HG03045 (cell line): Measurements from ENCODE around the gene KLF12.
A peak's percentile ranks its signal among the peaks of the same experiment; 100 is the strongest.

Experiments used
- ATAC-seq: cut with Tn5 transposase; IDR thresholded peaks from one replicate; pipeline ENCODE4 v1.9.1; 2021; ENCODE audit warnings: mild to moderate bottlenecking, moderate library complexity; ENCODE audit not compliant: unreplicated experiment

The KLF12 gene

GRCh38 chr13:74135326-74136083, 1.3 kb upstream of the KLF12 start:
- peak; percentile 51 for ATAC-seq

GRCh38 chr13:74134777-74135325, 647 bp upstream of the KLF12 start:
- peak; percentile 35 for ATAC-seq

DNA sequence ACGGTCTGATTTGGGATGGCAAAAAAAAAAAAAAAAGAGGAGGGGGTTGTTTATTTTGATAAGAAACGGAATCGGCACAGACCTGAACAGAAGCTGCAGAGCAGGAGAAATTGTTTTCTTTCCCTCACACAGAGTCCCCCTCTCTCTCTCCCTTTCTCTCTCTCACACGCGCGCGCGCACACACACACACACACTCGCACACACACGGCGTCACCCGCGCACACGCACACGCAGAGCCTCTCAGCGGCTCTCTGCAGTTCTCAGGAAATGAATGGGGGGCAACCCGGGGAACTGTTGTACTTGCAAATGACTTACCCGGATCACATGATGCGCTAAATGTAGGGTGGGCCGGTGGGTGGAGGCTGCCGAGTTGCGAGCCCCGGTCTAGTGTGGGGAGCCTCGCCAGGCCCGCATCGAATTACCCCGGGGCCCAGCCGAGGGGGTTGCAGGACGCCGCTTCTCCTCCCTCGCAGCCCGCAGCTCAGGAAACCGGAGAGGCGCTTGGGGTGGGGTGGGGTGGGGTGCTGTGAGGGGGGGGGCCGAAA, 475 bp downstream of the KLF12 start:
- peak; percentile 43 for ATAC-seq

- ATAC-seq: no peak
These were observed 1.2 kb downstream of the KLF12 start for GRCh38 chr13:74132776-74133656.

- no peak for ATAC-seq
These were observed 1.9 kb downstream of the KLF12 start for GRCh38 chr13:74132152-74132775.

- no peak for ATAC-seq
These were observed 3.0 kb downstream of the KLF12 start for GRCh38 chr13:74131227-74131626.

DNA sequence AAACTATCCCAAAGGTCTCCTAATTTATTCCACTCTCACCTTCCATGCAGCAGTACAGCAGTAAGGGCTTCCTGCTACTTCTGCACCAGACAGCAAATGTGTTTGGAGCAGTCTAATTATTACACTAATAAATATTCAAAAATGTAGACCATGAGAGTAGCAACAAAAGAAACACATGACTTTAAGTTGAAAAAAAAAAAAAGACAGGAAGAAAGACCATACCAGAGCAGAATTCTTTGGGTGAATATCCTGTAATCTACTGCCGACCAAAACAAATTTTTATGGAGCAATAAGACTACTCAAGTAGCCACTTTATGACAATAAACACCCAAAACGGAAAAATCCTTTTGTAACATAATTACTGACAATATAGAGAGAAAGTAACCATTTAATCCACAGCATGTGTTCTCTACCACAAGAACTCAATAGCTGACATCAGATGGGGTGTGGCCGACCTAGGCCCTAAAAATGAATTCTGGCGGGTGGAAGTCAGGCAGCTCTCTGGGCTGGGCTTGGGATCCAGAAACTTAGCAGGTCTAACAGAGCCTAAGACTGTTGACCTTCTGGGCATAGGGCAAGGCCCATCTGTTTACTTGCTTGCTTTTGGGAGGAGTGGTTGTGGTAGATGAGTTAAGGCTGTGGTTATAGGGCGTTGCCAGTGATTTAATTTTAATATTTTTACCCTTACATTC, 4.6 kb downstream of the KLF12 start:
- ATAC-seq: no peak

GRCh38 chr13:74128156-74128767, 5.9 kb downstream of the KLF12 start:
- ATAC-seq: no peak

GRCh38 chr13:74118328-74118727, 15.9 kb downstream of the KLF12 start:
- no peak for ATAC-seq

GRCh38 chr13:74117207-74117705, 16.9 kb downstream of the KLF12 start:
- no peak for ATAC-seq

DNA sequence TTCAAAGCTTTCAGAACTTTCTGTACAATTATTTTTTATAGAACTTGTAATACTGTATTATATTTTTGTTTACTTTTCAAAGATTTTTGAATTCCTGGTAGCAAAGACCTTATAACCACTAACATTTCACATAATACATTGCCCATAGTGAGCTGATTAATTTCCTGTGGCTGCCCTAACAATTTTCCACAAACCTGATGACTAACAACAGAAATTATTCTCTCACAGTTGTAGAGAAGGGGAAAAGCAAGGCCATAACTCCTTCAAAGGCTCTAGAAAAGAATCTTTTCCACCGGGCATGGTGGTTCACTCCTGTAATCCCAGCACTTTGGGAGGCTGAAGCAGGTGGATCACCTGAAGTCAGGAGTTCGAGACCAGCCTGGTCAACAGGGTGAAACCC, 19.1 kb downstream of the KLF12 start:
- ATAC-seq: no peak

DNA sequence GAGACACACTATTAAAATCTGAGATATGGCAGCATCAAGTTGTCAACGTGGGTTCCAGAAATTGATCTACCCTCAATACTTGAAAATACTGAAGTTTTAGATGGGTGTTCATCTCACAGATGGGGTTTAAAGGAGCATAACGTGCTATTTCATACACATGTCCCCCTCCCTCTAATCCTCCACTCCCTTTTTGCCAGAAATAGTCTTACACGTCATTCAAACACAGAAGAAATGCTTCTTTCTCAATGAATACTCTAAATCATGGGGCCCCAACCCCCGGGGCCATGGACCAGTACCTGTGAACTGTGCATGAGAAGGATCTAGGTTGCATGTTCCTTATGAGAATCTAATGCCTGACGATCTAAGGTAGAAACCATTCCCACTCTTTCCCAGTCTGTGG, 19.6 kb downstream of the KLF12 start:
- ATAC-seq: no peak

DNA sequence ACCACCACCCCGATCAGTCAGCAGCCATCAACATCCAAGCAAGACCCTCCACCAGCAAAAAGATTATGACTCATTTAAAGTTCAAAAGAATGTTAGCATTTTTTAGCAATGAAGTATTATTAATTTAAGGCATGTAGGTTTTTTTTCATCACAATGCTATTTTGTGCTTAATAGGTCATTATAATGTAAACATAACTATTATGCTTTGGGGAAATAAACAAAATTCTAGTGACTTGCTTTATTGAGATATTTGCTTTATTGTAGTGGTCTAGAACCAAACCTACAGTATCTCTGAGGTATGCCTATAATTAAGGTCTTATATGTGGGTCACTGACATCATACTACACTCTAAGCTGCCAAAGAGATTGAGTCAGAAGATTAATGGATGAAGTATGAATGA, 20.0 kb downstream of the KLF12 start:
- no peak for ATAC-seq

- ATAC-seq: no peak
These were observed 22.0 kb downstream of the KLF12 start for GRCh38 chr13:74111901-74112824.

DNA sequence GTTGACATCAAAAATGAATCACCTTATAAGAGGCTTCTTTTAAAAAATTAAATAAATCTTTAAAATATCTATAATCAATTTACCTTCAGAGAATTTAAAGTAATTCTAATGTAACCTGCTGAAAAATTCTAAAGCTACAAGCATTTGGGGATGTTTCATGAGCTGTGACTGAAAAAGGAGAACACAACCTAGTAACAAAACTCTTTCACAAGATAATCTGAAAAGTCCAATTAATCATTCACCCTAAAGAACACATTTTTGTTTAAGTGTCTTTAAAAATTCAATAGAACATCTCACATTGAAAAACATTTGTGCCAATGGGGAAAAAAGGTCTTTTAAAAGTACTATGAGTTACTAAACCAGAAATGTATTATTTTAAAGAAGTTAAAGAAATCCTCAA, 22.8 kb downstream of the KLF12 start:
- ATAC-seq: no peak

DNA sequence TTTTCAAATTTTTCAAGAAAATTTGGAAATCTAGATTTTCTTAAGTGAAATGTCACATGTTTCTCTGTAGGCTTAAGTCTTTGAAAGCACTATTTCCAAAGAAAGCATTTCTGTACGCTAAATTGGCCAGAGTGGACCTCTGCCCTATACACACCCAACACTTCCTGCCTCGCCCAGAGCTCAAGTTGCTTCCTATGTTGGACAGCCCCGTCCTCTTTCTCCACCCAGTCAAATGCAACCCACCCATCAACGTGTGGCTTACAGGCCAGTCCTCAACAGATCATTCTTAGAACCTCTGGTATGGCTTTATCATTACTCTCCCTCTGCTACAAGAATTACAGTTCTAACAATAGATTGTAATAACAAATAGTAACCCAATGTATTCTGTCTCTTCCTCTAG, 24.2 kb downstream of the KLF12 start:
- ATAC-seq: no peak

GRCh38 chr13:74107598-74107997, 26.6 kb downstream of the KLF12 start:
- no peak for ATAC-seq

DNA sequence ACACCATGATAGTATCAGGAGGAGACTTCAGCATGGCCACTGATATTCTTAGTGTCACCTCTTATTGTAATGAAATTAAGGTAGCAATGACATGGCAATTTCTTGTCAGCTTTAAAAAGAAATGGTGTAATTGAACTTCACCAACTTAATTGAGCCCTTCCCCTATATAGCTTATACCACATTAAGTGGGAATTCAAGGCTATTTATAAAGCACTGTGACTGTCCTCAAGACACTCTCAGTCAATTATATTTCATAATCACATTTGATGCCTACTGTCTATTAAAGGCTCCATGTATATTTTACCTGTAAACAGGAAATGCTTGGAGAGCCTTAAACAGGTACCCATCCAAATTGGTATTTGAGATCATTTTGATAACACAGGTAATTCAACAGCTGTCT, 28.3 kb downstream of the KLF12 start:
- ATAC-seq: no peak
